Activated CD4-positive, CD25-positive, alpha-beta regulatory T cell (primary cell): ENCODE data around the gene ZNF579.
A peak's percentile ranks its signal among the peaks of the same experiment; 100 is the strongest.

Source experiments
- DNase-seq, 4 experiments: peaks; one replicate each; lab custom pipeline; 2025; lab: John Stamatoyannopoulos, UW

ZNF579 gene

GRCh38 chr19:55611983-55612645 is 31.5 kb upstream of the ZNF579 start:
- DNase-seq: no peak

- DNase-seq: no peak
These were observed 30.8 kb upstream of the ZNF579 start for GRCh38 chr19:55611300-55611982.

- no peak for DNase-seq
These were observed 28.7 kb upstream of the ZNF579 start for GRCh38 chr19:55609326-55609725.

- no peak for DNase-seq
These were observed 26.2 kb upstream of the ZNF579 start for GRCh38 chr19:55606817-55607216.

GRCh38 chr19:55606471-55606787 is 25.8 kb upstream of the ZNF579 start:
- no peak for DNase-seq

GRCh38 chr19:55605637-55606470 is 25.2 kb upstream of the ZNF579 start, which contains the start of gene ZNF865:
ZNF865 (plus strand) TSS chr19:55605647; CDS start chr19:55613619, 7,972 bp downstream.
- DNase-seq: peak in 2 of 4 experiments; percentile 27 to 42

- peak; percentile 95 to 97 (median 96) for DNase-seq
These were observed 24.6 kb upstream of the ZNF579 start for GRCh38 chr19:55605207-55605636.

GRCh38 chr19:55603581-55604292 is 23.1 kb upstream of the ZNF579 start:
- no peak for DNase-seq

GRCh38 chr19:55603115-55603514 is 22.5 kb upstream of the ZNF579 start:
- DNase-seq: no peak

- no peak for DNase-seq
These were observed 21.7 kb upstream of the ZNF579 start for GRCh38 chr19:55602104-55603001.

- DNase-seq: no peak
These were observed 20.4 kb upstream of the ZNF579 start for GRCh38 chr19:55601084-55601483.

GRCh38 chr19:55600662-55601028 is 20.0 kb upstream of the ZNF579 start:
- DNase-seq: no peak

GRCh38 chr19:55599842-55600661 is 19.4 kb upstream of the ZNF579 start, which contains the start of gene ZNF524:
ZNF524 (plus strand) TSS chr19:55600288; CDS start chr19:55602113, 1,825 bp downstream.
- peak; percentile 70 to 75 (median 72) for DNase-seq

- peak; percentile 89 to 92 (median 90) for DNase-seq
These were observed 18.8 kb upstream of the ZNF579 start, which contains the start of gene FIZ1 for GRCh38 chr19:55599468-55599841. FIZ1 (minus strand) TSS chr19:55599517; CDS start chr19:55597865, 1,652 bp downstream.

- peak; percentile 77 to 86 (median 82) for DNase-seq
These were observed 18.2 kb upstream of the ZNF579 start for GRCh38 chr19:55598719-55599467.

GRCh38 chr19:55598034-55598433 is 17.4 kb upstream of the ZNF579 start:
- no peak for DNase-seq

- no peak for DNase-seq
These were observed 16.9 kb upstream of the ZNF579 start for GRCh38 chr19:55597501-55597921.

- DNase-seq: no peak
These were observed 15.7 kb upstream of the ZNF579 start for GRCh38 chr19:55596304-55596703.

- DNase-seq: no peak
These were observed 14.4 kb upstream of the ZNF579 start for GRCh38 chr19:55594996-55595545.
